Body of pancreas (tissue), 4 donors: ENCODE results near the gene SERPINH1. TPM values are rescaled to one million over a fixed set of nuclear protein-coding genes. Genes with fewer than 3 reads are reported as not detected.

Experiments used
- ATAC-seq: fragments of 150-250 bp; one replicate; pipeline ENCODE4 v1.9.1; 2016
- DNase-seq, 4 donors: peaks; one replicate each; pipeline ENCODE4 v3.0.0-alpha.2; 2019
- H3K27ac ChIP-seq, 4 donors: fragments of 200-600 bp; sonication (generic); 1 replicate in 3 of 4; 2 replicates in 1 of 4; pipeline versions ENCODE4 v1.5.1 to v1.6.1; 2016 to 2019; ENCODE audit warnings: mild to moderate bottlenecking in 1 of 4, mixed read lengths in 1 of 4, moderate library complexity in 1 of 4
- H3K27me3 ChIP-seq, 2 donors: fragments of 200-600 bp; sonication (generic); one replicate each; pipeline ENCODE4 v1.6.0; 2016; ENCODE audit warnings: mild to moderate bottlenecking in 1 of 2
- H3K36me3 ChIP-seq, 2 donors: fragments of 200-600 bp; sonication (generic); replicated peaks in 1 of 2; 2 replicates each; pipeline ENCODE4 v1.5.1; 2016; ENCODE audit warnings: low read depth in 2 of 2; ENCODE audit not compliant: insufficient read depth in 1 of 2
- H3K4me1 ChIP-seq: fragments of 200-600 bp; sonication (generic); one replicate; pipeline ENCODE4 v1.6.0; 2016
- H3K4me3 ChIP-seq, 2 donors: fragments of 200-600 bp; sonication (generic); 1 replicate in 1 of 2; 2 replicates in 1 of 2; pipeline ENCODE4 v1.5.1; 2016 to 2019
- H3K9me3 ChIP-seq, 3 donors: fragments of 200-600 bp; sonication (generic); 1 replicate in 2 of 3; 2 replicates in 1 of 3; pipeline ENCODE4 v1.5.1; 2016
- CTCF ChIP-seq, 7 experiments: fragments of 450-650 bp in 4 of 7; fragments of 200-600 bp in 3 of 7; sonication (generic) in 3 of 7; IDR thresholded peaks; one replicate each; pipeline ENCODE4 v1.5.1; 2016 to 2019; ENCODE audit warnings: antibody characterized with exemption in 7 of 7
- POLR2A ChIP-seq, 3 donors: fragments of 450-650 bp; IDR thresholded peaks; one replicate each; pipeline ENCODE4 v1.6.1; 2016; ENCODE audit warnings: antibody characterized with exemption in 3 of 3, mild to moderate bottlenecking in 2 of 3
- WGBS, 2 donors: methylation state at CpG; one replicate each; pipeline ENCODE4 v1.1.5; 2017; 5-methylcytosine and 5-hydroxymethylcytosine counted together
- intact Hi-C: fragments of 100-400 bp; cut with DNase I; formaldehyde crosslinking; loops from one replicate; pipeline ENCODE4 v1.15.1; 2023
- total RNA-seq, 2 donors: library from RNA; depleted of rRNA; stranded (reverse); fragments of >200 nt; gene quantifications; one replicate each; pipeline ENCODE4 v1.1.0, GENCODE V29; 2016

Gene SERPINH1
- total RNA-seq, 2 donors from 2014 or later = 78.3 to 166 TPM

DNA sequence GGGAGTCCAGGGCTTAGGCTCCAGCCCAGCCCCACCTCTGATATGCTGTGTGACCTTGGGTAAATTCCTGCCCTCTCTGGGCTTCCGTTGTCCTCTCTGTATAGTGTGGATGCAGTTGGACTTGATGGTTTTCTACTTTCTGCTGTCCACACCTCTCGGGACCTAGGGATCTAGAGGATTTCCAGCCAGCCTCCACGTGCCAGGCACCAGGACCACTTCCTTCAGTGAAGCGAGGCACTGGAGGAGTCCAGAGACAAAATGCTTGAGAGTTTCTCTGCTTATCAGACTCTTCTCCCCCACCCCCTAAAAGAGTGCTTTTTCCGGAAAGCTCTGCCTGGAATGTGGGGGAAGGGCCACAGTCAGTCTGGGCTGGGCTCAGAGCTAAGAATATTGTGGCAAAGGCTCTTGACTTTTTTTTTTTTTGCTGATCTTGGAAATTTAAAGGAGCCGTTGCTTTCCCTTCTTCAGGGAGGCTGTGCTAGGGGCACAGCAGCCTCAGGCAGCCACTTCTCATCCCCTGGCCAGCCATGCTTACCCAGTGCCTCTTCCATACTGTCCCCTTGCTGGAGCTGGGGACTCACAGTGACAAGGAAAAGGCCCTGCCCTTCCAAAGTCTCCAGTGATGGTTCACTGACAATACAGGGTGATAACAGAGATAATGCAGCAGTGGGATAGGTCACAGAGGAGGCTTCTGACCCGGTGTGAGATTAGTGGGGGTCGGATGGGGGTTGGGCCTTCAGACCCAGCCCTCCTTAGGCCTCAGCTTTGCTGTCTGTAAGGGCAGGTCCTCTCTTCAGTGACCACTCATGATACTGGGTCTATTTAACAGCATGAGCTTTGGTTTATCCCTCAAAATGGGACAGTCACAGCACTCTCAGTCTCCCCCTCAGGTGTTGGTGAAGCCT is 2.9 kb upstream of the SERPINH1 start:
- TF ChIP-seq POLR2A (IDR thresholded peaks at IDR 0.05) (no peak), CTCF (IDR thresholded peaks at IDR 0.05) (no peak)
- WGBS, 2 donors = 34 to 46% methylated on average over 8 of the region's 8 CpGs
- no peak for ATAC-seq
- peak overlapping the region in 3 of 4 donors; percentile 26 to 65 (median 42) for H3K27ac ChIP-seq
- H3K27me3 ChIP-seq = no peaks in the 10 kb centered on the region
- no peaks in the 10 kb centered on the region for H3K36me3 ChIP-seq
- peaks cover 19% of the 10 kb centered on the region for H3K4me1 ChIP-seq
- no peaks in the 10 kb centered on the region for H3K9me3 ChIP-seq
- DNase-seq = peak in 1 of 4 donors; percentile 37
- no peak overlapping the region for H3K4me3 ChIP-seq
- intact Hi-C loops = no loop called here

DNA sequence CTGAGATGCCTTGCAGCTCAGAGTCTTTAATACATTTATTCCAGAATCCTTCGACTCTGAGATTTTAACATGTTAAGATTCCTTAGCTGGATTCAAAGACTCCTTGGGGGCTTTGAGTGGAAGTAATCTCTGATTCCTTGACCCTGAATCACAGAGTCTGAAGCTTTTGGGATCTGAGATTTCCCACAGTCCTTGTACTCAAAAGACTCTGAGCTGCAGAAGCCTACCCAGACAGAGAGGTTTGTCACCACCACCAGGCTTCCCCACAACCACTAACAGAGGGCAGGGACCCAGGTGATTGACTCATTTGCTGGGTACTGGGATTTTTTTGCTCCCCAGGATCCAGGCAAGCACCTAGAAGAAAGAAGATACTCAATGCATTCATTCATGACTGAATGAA is 1.4 kb upstream of the SERPINH1 start:
- H3K36me3 ChIP-seq = no peaks in the 10 kb centered on the region

DNA sequence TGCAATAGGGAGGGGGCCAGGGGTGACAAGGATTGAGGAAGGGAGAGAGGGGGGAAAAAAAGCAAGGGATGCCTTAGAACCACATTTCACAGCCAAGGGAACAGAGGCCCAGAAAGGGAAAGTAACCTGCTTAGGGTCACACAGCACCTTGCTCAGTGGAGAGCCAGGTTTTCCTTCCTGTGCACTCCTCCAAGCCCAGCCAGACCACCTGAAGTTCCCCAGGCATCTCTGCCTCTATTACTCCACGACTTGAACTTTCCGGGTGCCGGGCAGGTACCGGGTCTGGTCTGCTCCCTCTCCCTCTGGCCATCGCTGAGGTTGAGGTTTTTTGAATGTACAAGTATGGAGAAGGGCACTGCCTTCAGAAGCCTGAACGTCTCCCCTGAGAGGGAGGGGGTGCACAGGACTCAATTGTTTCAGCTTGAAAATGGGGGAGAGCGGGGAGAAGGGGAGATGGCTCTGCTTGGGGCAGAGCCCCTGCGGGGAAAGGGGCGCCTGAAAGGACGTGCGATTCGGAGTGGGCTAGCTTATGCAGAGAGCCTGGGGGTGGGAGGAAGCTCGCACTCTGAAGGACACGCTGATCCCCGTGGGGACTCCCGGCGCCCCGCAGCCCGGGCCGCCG is 516 bp upstream of the SERPINH1 start:
- no peak for ATAC-seq
- WGBS, 2 donors = 19 to 39% methylated on average over 11 to 21 of the region's 21 CpGs

More for the DNA sequence above, 1.4 kb upstream of the SERPINH1 start:
- H3K27ac ChIP-seq = peak overlapping the region in 1 of 4 donors; percentile 93
- no peak for TF ChIP-seq POLR2A (IDR thresholded peaks at IDR 0.05)
- TF ChIP-seq CTCF (IDR thresholded peaks at IDR 0.05) = no peak
- ATAC-seq (no peak), DNase-seq (no peak)
- H3K4me1 ChIP-seq = peaks cover 34% of the 10 kb centered on the region
- H3K27me3 ChIP-seq = no peaks in the 10 kb centered on the region
- H3K9me3 ChIP-seq = no peaks in the 10 kb centered on the region
- H3K4me3 ChIP-seq = no peak overlapping the region
- intact Hi-C loops = no loop called here
- 85 to 100% methylated on average over 1 of the region's 1 CpG for WGBS, 2 donors

DNA sequence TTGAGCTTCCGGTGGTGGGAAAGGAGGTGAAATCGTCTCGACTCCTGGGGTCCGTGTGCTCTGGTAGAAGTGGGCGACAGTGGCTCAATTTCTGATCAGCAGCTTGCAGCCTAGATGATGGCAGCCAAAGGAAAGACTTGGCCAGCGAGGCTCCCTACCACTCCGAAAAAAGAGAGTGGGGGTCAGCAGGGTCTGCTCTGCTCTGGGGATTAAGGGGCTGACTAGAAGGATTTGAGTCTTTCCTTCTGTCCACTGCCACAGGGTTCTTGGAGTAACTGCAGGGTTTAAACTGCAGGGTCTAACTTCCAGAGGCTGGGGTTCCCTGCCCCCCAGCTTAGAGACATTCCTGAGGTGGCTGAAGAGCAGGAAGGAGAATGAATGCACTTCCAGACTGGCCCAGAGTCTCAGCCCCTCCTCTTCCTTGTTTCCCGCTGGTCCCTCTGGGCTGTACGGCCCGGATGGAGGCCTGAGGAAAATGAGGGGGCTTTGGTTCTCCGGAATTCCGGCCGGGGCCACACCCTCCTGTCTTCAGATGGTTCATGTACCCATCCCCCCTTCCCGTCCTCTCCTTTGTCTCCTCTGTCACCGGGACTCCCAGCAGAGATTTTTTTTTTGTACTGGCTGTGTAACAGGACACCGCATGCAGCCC is 907 bp downstream of the SERPINH1 start:
- peak; percentile 17 for ATAC-seq
- Histone ChIP-seq H3K27me3 (no peaks in the 10 kb centered on the region), H3K9me3 (no peaks in the 10 kb centered on the region), H3K4me1 (peaks cover 44% of the 10 kb centered on the region), H3K36me3 (peaks cover 0 to 2% of the 10 kb centered on the region in 2 donors), H3K4me3 (peak overlapping the region; percentile 74 to 75), H3K27ac (peak overlapping the region; percentile 85 to 98 (median 92))
- peak in 2 of 4 donors; percentile 26 to 34 for DNase-seq
- WGBS, 2 donors = 5 to 8% methylated on average over 15 to 16 of the region's 16 CpGs
- intact Hi-C loops = no loop called here
- TF ChIP-seq CTCF (IDR thresholded peaks at IDR 0.05) (no peak), POLR2A (IDR thresholded peaks at IDR 0.05) (no peak)

More for the DNA sequence above, 516 bp upstream of the SERPINH1 start:
- DNase-seq = no peak
- peak overlapping the region; percentile 85 to 98 (median 92) for H3K27ac ChIP-seq
- peaks cover 43% of the 10 kb centered on the region for H3K4me1 ChIP-seq
- peaks cover 0 to under 1% of the 10 kb centered on the region in 2 donors for H3K36me3 ChIP-seq
- peak overlapping the region; percentile 74 to 75 for H3K4me3 ChIP-seq
- no peaks in the 10 kb centered on the region for H3K9me3 ChIP-seq
- no peaks in the 10 kb centered on the region for H3K27me3 ChIP-seq
- TF ChIP-seq POLR2A (IDR thresholded peaks at IDR 0.05) (no peak), CTCF (IDR thresholded peaks at IDR 0.05) (no peak)
- intact Hi-C loops = no loop called here
